ENCODE measurements around the gene WDR64.
A peak's percentile ranks its signal among the peaks of the same experiment; 100 is the strongest.

Gene WDR64

GRCh38 chr1:241838897-241839296, 186.8 kb downstream of the WDR64 start:
- DNase-seq (ENCODE audit: low spot score), result no peak

GRCh38 chr1:241839369-241839979, 187.4 kb downstream of the WDR64 start:
- no peak for DNase-seq (ENCODE audit: low spot score)

GRCh38 chr1:241840164-241840563, 188.1 kb downstream of the WDR64 start:
- no peak for DNase-seq (ENCODE audit: low spot score)

- DNase-seq (ENCODE audit: low spot score), result no peak
Observed at GRCh38 chr1:241841691-241842090, 189.6 kb downstream of the WDR64 start.

DNA sequence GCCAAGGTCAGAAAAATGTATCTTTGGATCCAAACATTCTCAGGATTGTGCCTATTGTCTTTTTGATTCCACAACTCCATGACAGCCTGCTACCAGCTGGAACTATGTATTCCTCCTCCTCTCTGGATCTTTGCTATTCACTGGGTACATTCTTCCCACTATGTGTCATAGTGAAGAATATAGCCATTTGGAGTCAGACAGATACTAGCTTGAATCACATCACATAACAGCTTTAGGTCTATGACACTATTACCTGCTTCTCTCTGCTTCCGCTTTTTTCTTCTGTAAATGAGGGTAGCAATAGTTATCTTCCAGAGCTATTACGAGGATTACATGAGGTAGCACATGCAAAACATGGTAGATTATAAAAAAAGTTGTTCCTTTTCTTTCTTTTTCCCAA, 190.5 kb downstream of the WDR64 start:
- no peak for DNase-seq (ENCODE audit: low spot score)

GRCh38 chr1:241844593-241844992, 192.5 kb downstream of the WDR64 start:
- DNase-seq (ENCODE audit: low spot score), result no peak

DNA sequence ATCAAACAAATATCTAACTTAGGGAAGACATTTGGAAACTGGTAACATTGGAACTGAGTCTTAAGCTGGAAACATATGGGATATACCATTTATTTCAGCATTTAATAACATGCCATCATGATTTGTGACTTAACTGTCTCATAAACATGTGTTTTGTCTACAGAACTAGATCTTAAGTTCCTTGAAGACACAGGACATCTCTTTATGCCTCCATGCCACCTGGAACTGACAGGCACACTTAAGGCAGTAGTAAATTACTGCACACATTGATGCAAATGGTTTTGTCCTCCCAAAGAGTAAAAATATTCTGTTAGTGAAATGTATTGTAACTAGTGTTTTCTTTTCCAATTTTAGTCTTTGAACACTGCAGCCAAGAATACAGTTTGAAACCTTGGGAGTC, 194.3 kb downstream of the WDR64 start:
- no peak for DNase-seq (ENCODE audit: low spot score)

- DNase-seq (ENCODE audit: low spot score), result no peak
Observed at GRCh38 chr1:241846862-241847539, 194.9 kb downstream of the WDR64 start.

DNA sequence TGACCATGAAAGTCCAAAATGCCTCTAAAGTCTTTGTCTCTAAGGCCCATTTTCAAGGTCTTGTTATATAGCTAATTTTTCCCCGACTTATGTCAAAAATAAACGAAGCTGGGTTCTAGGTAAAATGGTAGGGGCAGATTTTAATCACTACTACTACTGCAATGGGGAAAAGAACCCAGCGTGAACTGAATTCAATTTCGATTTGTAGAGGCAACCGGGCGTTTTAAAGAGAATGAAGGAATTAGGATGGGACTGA, 195.4 kb downstream of the WDR64 start:
- DNase-seq (ENCODE audit: low spot score), result no peak

- DNase-seq (ENCODE audit: low spot score), result peak; percentile 85
Observed at GRCh38 chr1:241847796-241848685, 196.0 kb downstream of the WDR64 start, which contains the start of gene EXO1. EXO1 (plus strand) TSS chr1:241848204; CDS start chr1:241850426, 2,222 bp downstream.

GRCh38 chr1:241848686-241849344, 196.7 kb downstream of the WDR64 start:
- no peak for DNase-seq (ENCODE audit: low spot score)

DNA sequence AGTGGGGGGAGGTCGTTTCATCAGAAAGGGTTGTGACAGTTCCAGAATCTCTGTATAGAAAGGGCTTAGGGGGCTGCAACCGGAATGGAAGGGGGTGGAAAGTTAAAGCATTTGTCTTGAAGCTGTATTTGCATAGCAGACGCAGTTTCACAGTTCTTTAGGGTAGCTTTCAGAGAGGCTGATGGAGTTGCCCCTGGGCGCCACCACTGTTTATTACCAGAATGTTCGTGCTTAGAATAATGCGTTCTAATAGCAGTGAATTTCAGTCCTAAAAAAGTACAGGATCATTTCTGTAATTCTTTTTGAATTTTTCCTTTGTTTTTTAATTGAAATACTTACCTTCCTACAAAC, 197.2 kb downstream of the WDR64 start:
- no peak for DNase-seq (ENCODE audit: low spot score)

All from CD4-positive, alpha-beta T cell treated with Interleukin-6 at 100 ng/mL for 8 hours (primary cell).